B cell (primary cell): Measurements from ENCODE around the gene SLC25A21. TPM values are rescaled to one million over a fixed set of nuclear protein-coding genes. Genes with fewer than 3 reads are reported as not detected.

Experiments used
- ATAC-seq: fragments of 200-7000 bp; cut with Tn5 transposase; one replicate; pipeline ENCODE4 v1.10.0; 2021; ENCODE audit warnings: low read depth, mild to moderate bottlenecking, moderate number of reproducible peaks, moderate library complexity
- CTCF ChIA-PET: fragments of 350-600 bp; sonication (Branson Sonifier 250); formaldehyde crosslinking; loops from one replicate; lab custom pipeline; 2021; ENCODE audit warnings: antibody characterized with exemption, inconsistent platforms; lab: Charles Lee
- POLR2A ChIA-PET: fragments of 350-600 bp; sonication (Branson Sonifier 250); formaldehyde crosslinking; loops from one replicate; lab custom pipeline; 2021; ENCODE audit warnings: antibody characterized with exemption; lab: Charles Lee
- DNase-seq: peaks from one replicate; pipeline ENCODE4 v3.0.0; 2013
- H2AFZ ChIP-seq: 2 replicates; pipeline ENCODE4 v1.6.1; 2012; ENCODE audit warnings: mild to moderate bottlenecking, low read depth, low read length; ENCODE audit not compliant: insufficient read depth, poor library complexity, severe bottlenecking
- H3K27ac ChIP-seq, 2 donors: 1 replicate in 1 of 2; 2 replicates in 1 of 2; pipeline ENCODE4 v1.5.1; 2012 to 2013; ENCODE audit warnings: low read length in 2 of 2, mild to moderate bottlenecking in 2 of 2, moderate library complexity in 1 of 2
- H3K27me3 ChIP-seq, 4 experiments: fragments of 200-600 bp in 1 of 4; sonication (generic) in 1 of 4; replicated peaks in 1 of 4; 1 replicate in 2 of 4; 2 replicates in 2 of 4; pipeline versions ENCODE4 v1.6.1 to v1.7.0; 2013 to 2016; ENCODE audit warnings: low read length in 3 of 4, mild to moderate bottlenecking in 2 of 4, mixed read lengths in 1 of 4, moderate library complexity in 1 of 4; ENCODE audit not compliant: insufficient read depth in 4 of 4, control insufficient read depth in 3 of 4; ENCODE audit errors: control extremely low read depth in 1 of 4
- H3K36me3 ChIP-seq, 2 experiments: replicated peaks in 1 of 2; 1 replicate in 1 of 2; 2 replicates in 1 of 2; pipeline versions ENCODE4 v1.6.1 to v1.7.1; 2013; ENCODE audit warnings: low read length in 1 of 2; ENCODE audit not compliant: insufficient read depth in 2 of 2, control insufficient read depth in 1 of 2; ENCODE audit errors: control extremely low read depth in 1 of 2, extremely low read depth in 1 of 2
- H3K4me1 ChIP-seq, 2 donors: fragments of 200-600 bp in 1 of 2; sonication (generic) in 1 of 2; 1 replicate in 1 of 2; 2 replicates in 1 of 2; pipeline versions ENCODE4 v1.5.1 to v1.6.1; 2013 to 2017; ENCODE audit warnings: low read length in 2 of 2; ENCODE audit not compliant: control insufficient read depth in 2 of 2, insufficient read depth in 2 of 2
- H3K4me2 ChIP-seq: replicated peaks from 2 replicates; pipeline ENCODE3; 2012; ENCODE audit warnings: mild to moderate bottlenecking, low read depth, low read length; ENCODE audit not compliant: poor library complexity, severe bottlenecking
- H3K4me3 ChIP-seq, 5 experiments: fragments of 200-600 bp in 1 of 5; sonication (generic) in 1 of 5; 1 replicate in 3 of 5; 2 replicates in 2 of 5; pipeline versions ENCODE4 v1.5.1 to v1.7.0; 2011 to 2016; ENCODE audit warnings: low read length in 4 of 5, mild to moderate bottlenecking in 4 of 5, low read depth in 2 of 5, control low read depth in 1 of 5, moderate library complexity in 1 of 5; ENCODE audit not compliant: insufficient read depth in 1 of 5; ENCODE audit errors: control extremely low read depth in 1 of 5, extremely low read depth in 1 of 5
- H3K79me2 ChIP-seq: fragments of 200-600 bp; sonication (generic); one replicate; pipeline ENCODE4 v1.6.0; 2016; ENCODE audit warnings: low read length; ENCODE audit not compliant: control insufficient read depth, insufficient read depth
- H3K9ac ChIP-seq: fragments of 200-600 bp; sonication (generic); 2 replicates; pipeline ENCODE4 v1.6.1; 2017; ENCODE audit warnings: mild to moderate bottlenecking, low read length, moderate library complexity
- H3K9me3 ChIP-seq, 3 donors: one replicate each; pipeline versions ENCODE4 v1.6.1 to v1.7.1; 2013; ENCODE audit warnings: low read length in 2 of 3; ENCODE audit not compliant: control insufficient read depth in 2 of 3, insufficient read depth in 1 of 3; ENCODE audit errors: control extremely low read depth in 1 of 3
- H4K20me1 ChIP-seq: 2 replicates; pipeline ENCODE4 v1.6.0; 2012; ENCODE audit warnings: mild to moderate bottlenecking, low read length; ENCODE audit not compliant: insufficient read depth, control insufficient read depth, poor library complexity, severe bottlenecking
- H3K27ac Mint-ChIP-seq: one replicate; pipeline ENCODE4 v1.8.0; 2021; ENCODE audit warnings: mixed read lengths
- H3K27me3 Mint-ChIP-seq: one replicate; pipeline ENCODE4 v1.8.0; 2021; ENCODE audit warnings: mixed read lengths
- H3K4me1 Mint-ChIP-seq: one replicate; pipeline ENCODE4 v1.8.0; 2021; ENCODE audit warnings: mixed read lengths
- H3K4me3 Mint-ChIP-seq: one replicate; pipeline ENCODE4 v1.8.0; 2021; ENCODE audit warnings: mixed read lengths
- H3K9me3 Mint-ChIP-seq: one replicate; pipeline ENCODE4 v1.8.0; 2022; ENCODE audit warnings: mixed read lengths; ENCODE audit not compliant: insufficient read depth
- CTCF ChIP-seq: fragments of 200-600 bp; IDR thresholded peaks from one replicate; pipeline ENCODE4 v1.8.0; 2022; ENCODE audit warnings: antibody characterized with exemption, mild to moderate bottlenecking
- EZH2 ChIP-seq: IDR thresholded peaks from 2 replicates; pipeline ENCODE4 v1.6.1; 2012; ENCODE audit warnings: borderline replicate concordance, low read depth, mild to moderate bottlenecking, moderate library complexity, low read length; ENCODE audit not compliant: insufficient read depth, poor library complexity, severe bottlenecking
- WGBS: methylation state at CpG from one replicate; pipeline ENCODE4 v1.1.5; 2013; ENCODE audit warnings: missing lambda C conversion rate; ENCODE audit not compliant: insufficient coverage; 5-methylcytosine and 5-hydroxymethylcytosine counted together
- intact Hi-C: fragments of 100-400 bp; cut with micrococcal nuclease; formaldehyde crosslinking; loops from one replicate; pipeline ENCODE4 v1.10.0; 2022
- polyA plus RNA-seq: library from polyadenylated mRNA; depleted of rRNA; stranded (reverse); fragments of >200 nt; gene quantifications from 2 replicates; pipeline ENCODE4 v1.2.3, GENCODE V29; 2012
- total RNA-seq, 2 donors: library from RNA; stranded (reverse); fragments of 120-200 nt in 1 of 2; gene quantifications; 1 replicate in 1 of 2; 2 replicates in 1 of 2; pipeline versions ENCODE4 v1.2.3 to v1.2.4, GENCODE V29; 2013 to 2022

Gene SLC25A21
- total and polyA plus RNA-seq, 2 donors (not counting 1 experiment from before 2014, with no cell fraction given): not detected

GRCh38 chr14:37138898-37139297 is 33.5 kb downstream of the SLC25A21 start:
- Mint-ChIP-seq H3K4me3 (no peak overlapping the region), H3K9me3 (no peaks in the 10 kb centered on the region), H3K27ac (no peak overlapping the region), H3K27me3 (no peaks in the 10 kb centered on the region), H3K4me1 (no peaks in the 10 kb centered on the region)
- H3K27me3 ChIP-seq: no peaks in the 10 kb centered on the region
- no peak for TF ChIP-seq CTCF
- no CpG with 5 or more reads among the region's 2 CpGs for WGBS
- no peaks in the 10 kb centered on the region for H4K20me1 ChIP-seq
- H3K36me3 ChIP-seq: no peaks in the 10 kb centered on the region
- no peak overlapping the region for H3K4me2 ChIP-seq
- H3K4me1 ChIP-seq: no peaks in the 10 kb centered on the region
- no peaks in the 10 kb centered on the region for H3K79me2 ChIP-seq
- H3K27ac ChIP-seq: no peak overlapping the region
- ATAC-seq (no peak), DNase-seq (no peak)
- no peak overlapping the region for H2AFZ ChIP-seq
- POLR2A ChIA-PET: no interaction called here
- H3K4me3 ChIP-seq: no peak overlapping the region
- CTCF ChIA-PET: interaction anchor here (1.2 to 2.4 kb wide), 2 partner anchors 11 to 36 kb away, joined by 5 to 11 read pairs; no protein-coding TSS in a partner anchor
- no peak overlapping the region for H3K9ac ChIP-seq
- H3K9me3 ChIP-seq: no peaks in the 10 kb centered on the region
- intact Hi-C loops: no loop called here

DNA sequence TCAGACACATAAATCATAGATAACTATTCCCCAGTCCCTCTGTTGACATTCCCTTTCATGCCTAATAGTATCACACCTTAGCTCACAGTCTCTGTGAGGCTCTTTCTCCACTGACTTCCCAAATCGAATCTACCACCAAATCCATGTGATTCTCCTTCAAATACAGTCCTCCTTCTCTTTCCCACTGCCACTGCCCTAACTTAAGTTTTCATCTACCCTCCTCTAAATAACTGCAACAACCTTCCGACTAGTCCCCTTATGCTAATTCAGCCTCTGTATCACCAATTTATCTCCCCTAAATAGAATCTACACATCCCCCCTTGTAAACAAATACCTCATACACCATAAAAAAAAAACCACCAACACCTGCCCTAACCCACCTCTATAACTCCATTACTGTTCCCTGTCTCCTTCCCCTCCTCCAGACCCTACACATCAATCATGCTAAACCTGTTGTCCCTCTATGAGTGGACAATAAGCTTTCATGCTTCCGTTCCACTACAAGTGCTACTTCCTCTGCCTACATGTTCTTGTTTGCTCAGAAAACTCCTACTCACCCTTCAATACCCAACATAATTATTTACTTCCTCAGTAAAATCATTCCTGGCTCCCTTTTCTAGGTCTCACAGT is 39.0 kb downstream of the SLC25A21 start:
- H3K27ac Mint-ChIP-seq: no peak overlapping the region
- TF ChIP-seq EZH2 (no peak), CTCF (no peak)
- ATAC-seq (no peak), DNase-seq (no peak)
- no peaks in the 10 kb centered on the region for H3K27me3 Mint-ChIP-seq
- Histone ChIP-seq H2AFZ (no peak overlapping the region), H3K4me2 (no peak overlapping the region), H3K9ac (no peak overlapping the region), H3K27me3 (no peaks in the 10 kb centered on the region), H3K79me2 (no peaks in the 10 kb centered on the region), H4K20me1 (no peaks in the 10 kb centered on the region), H3K9me3 (no peaks in the 10 kb centered on the region), H3K36me3 (no peaks in the 10 kb centered on the region), H3K27ac (no peak overlapping the region), H3K4me3 (no peak overlapping the region), H3K4me1 (no peaks in the 10 kb centered on the region)
- intact Hi-C loops: no loop called here
- CTCF ChIA-PET: no interaction called here
- WGBS: 94% methylated on average over 3 of the region's 3 CpGs
- no peak overlapping the region for H3K4me3 Mint-ChIP-seq
- H3K9me3 Mint-ChIP-seq: no peaks in the 10 kb centered on the region
- POLR2A ChIA-PET: no interaction called here
- H3K4me1 Mint-ChIP-seq: no peaks in the 10 kb centered on the region
